Neural progenitor cell (in vitro differentiated cells): Measurements from ENCODE around the gene CLCNKA. TPM values are rescaled to one million over a fixed set of nuclear protein-coding genes. Genes with fewer than 3 reads are reported as not detected.
"Not testable (repeated sequence)": the region's sequence is repeated elsewhere in the genome, so short reads cannot be mapped to it uniquely, and the experiment has no call there.

Experiments
- DNase-seq: peaks from one replicate; pipeline ENCODE4 v3.0.0-alpha.2; 2016; ENCODE audit warnings: low spot score
- H2AFZ ChIP-seq: fragments of 200-600 bp; sonication (generic); replicated peaks from 2 replicates; pipeline ENCODE4 v1.6.1; 2016; ENCODE audit warnings: antibody characterized with exemption
- H3F3A ChIP-seq: fragments of 200-600 bp; sonication (generic); 2 replicates; pipeline ENCODE4 v1.6.1; 2016; ENCODE audit warnings: antibody characterized with exemption, low read depth
- H3K27ac ChIP-seq: fragments of 200-600 bp; sonication (generic); 2 replicates; pipeline ENCODE4 v1.5.1; 2016; ENCODE audit warnings: mild to moderate bottlenecking
- H3K27me3 ChIP-seq: fragments of 200-600 bp; sonication (generic); 2 replicates; pipeline ENCODE4 v1.6.1; 2016; ENCODE audit warnings: mild to moderate bottlenecking, moderate library complexity
- H3K36me3 ChIP-seq: fragments of 200-600 bp; sonication (generic); 2 replicates; pipeline ENCODE4 v1.5.1; 2016
- H3K4me1 ChIP-seq: fragments of 200-600 bp; sonication (generic); 2 replicates; pipeline ENCODE4 v1.6.1; 2016; ENCODE audit warnings: mixed run types
- H3K4me2 ChIP-seq: fragments of 200-600 bp; sonication (generic); 2 replicates; pipeline ENCODE4 v1.6.1; 2016
- H3K4me3 ChIP-seq: fragments of 200-600 bp; sonication (generic); 2 replicates; pipeline ENCODE4 v1.5.1; 2016
- H3K79me2 ChIP-seq: fragments of 200-600 bp; sonication (generic); 2 replicates; pipeline ENCODE4 v1.6.1; 2016; ENCODE audit warnings: low read depth
- H3K9ac ChIP-seq: fragments of 200-600 bp; sonication (generic); 2 replicates; pipeline ENCODE4 v1.6.1; 2016
- H3K9me3 ChIP-seq: fragments of 200-600 bp; sonication (generic); 2 replicates; pipeline ENCODE4 v1.5.1; 2016; ENCODE audit warnings: low read depth
- H4K20me1 ChIP-seq: fragments of 200-600 bp; sonication (generic); 2 replicates; pipeline ENCODE4 v1.6.1; 2016; ENCODE audit warnings: low read depth
- H3K27ac Mint-ChIP-seq: 3 replicates; pipeline ENCODE4 v1.8.0; 2021; ENCODE audit warnings: mixed read lengths
- H3K27me3 Mint-ChIP-seq: 2 replicates; pipeline ENCODE4 v1.8.0; 2022; ENCODE audit warnings: low read depth, mild to moderate bottlenecking, inconsistent platforms, moderate library complexity, mixed read lengths; ENCODE audit not compliant: insufficient read depth
- H3K36me3 Mint-ChIP-seq: 3 replicates; pipeline ENCODE4 v1.8.0; 2021; ENCODE audit warnings: mixed read lengths
- H3K4me1 Mint-ChIP-seq: 3 replicates; pipeline ENCODE4 v1.8.0; 2021; ENCODE audit warnings: mixed read lengths
- H3K4me3 Mint-ChIP-seq: 3 replicates; pipeline ENCODE4 v1.8.0; 2021; ENCODE audit warnings: mild to moderate bottlenecking, moderate library complexity, mixed read lengths
- H3K9me3 Mint-ChIP-seq: 3 replicates; pipeline ENCODE4 v1.8.0; 2020; ENCODE audit warnings: mixed read lengths
- EZH2 ChIP-seq: fragments of 200-600 bp; sonication (generic); IDR thresholded peaks from 2 replicates; pipeline ENCODE4 v1.6.1; 2017; ENCODE audit warnings: antibody characterized with exemption, mild to moderate bottlenecking, moderate library complexity
- EZH2phosphoT487 ChIP-seq: fragments of 200-600 bp; sonication (generic); IDR thresholded peaks from 2 replicates; pipeline ENCODE4 v1.6.1; 2017; ENCODE audit warnings: antibody characterized with exemption
- total RNA-seq: library from RNA; depleted of rRNA; stranded (reverse); fragments of >200 nt; gene quantifications from 2 replicates; pipeline ENCODE4 v1.2.3, GENCODE V29; 2015; ENCODE audit warnings: low replicate concordance
- TF ChIP-seq, protein P1 (sequence below): fragments of 200-600 bp; sonication (generic); IDR thresholded peaks from 2 replicates; pipeline ENCODE4 v1.5.1; 2017; ENCODE audit warnings: antibody characterized with exemption, mild to moderate bottlenecking

The CLCNKA gene
- total RNA-seq, 1 donor from 2014 or later = not detected

DNA sequence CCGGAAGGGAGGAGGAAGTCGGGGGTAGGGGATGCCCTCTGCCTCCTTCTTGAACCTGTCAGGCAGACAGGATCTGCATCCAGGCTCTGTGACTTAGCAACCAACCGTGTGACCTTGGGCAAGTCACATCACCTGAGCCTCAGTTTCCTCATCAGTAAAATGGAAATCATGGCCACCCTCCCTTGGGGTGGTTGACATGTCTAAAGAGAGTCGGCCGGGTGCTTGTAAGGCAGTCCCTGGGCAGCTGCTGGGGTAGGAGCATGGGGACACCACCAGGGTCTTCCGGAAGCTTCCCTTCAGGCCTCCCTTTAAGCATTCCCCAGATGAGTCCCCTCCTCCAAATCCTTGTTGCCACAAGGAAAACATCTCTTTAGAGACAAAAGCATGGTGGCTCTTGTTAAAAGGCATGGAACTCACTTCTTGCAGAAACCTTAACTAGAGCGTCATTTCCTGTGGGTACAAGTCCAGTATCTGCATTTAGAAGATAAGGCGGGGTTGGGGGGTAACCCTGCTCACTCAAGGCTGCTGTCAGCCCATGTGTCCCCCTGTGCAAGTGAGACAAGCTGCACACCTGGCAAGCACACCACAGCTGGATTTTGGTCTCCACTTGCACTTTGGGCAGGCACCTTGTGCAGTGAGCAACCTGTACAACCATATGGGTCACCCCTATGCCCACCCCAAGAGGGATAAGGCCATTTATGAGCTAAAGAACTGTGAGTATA, 32.1 kb downstream of the CLCNKA start:
- Histone ChIP-seq H3F3A (peaks cover 9% of the 10 kb centered on the region), H3K4me1 (peaks cover 8% of the 10 kb centered on the region), H3K27me3 (no peaks in the 10 kb centered on the region), H2AFZ (no peak overlapping the region), H3K36me3 (no peaks in the 10 kb centered on the region), H3K27ac (no peak overlapping the region), H4K20me1 (no peaks in the 10 kb centered on the region), H3K4me3 (no peak overlapping the region), H3K9ac (no peak overlapping the region), H3K79me2 (no peaks in the 10 kb centered on the region), H3K9me3 (no peaks in the 10 kb centered on the region), H3K4me2 (no peak overlapping the region)
- Mint-ChIP-seq H3K4me1 (peaks cover 19% of the 10 kb centered on the region), H3K36me3 (no peaks in the 10 kb centered on the region), H3K27me3 (peaks cover 4% of the 10 kb centered on the region), H3K4me3 (no peak overlapping the region), H3K9me3 (no peaks in the 10 kb centered on the region), H3K27ac (no peak overlapping the region)
- DNase-seq = no peak
- TF ChIP-seq EZH2phosphoT487 (no peak), EZH2 (no peak)
- TF ChIP-seq, protein P1, sequence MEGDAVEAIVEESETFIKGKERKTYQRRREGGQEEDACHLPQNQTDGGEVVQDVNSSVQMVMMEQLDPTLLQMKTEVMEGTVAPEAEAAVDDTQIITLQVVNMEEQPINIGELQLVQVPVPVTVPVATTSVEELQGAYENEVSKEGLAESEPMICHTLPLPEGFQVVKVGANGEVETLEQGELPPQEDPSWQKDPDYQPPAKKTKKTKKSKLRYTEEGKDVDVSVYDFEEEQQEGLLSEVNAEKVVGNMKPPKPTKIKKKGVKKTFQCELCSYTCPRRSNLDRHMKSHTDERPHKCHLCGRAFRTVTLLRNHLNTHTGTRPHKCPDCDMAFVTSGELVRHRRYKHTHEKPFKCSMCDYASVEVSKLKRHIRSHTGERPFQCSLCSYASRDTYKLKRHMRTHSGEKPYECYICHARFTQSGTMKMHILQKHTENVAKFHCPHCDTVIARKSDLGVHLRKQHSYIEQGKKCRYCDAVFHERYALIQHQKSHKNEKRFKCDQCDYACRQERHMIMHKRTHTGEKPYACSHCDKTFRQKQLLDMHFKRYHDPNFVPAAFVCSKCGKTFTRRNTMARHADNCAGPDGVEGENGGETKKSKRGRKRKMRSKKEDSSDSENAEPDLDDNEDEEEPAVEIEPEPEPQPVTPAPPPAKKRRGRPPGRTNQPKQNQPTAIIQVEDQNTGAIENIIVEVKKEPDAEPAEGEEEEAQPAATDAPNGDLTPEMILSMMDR = no peak

- Histone ChIP-seq H3K27me3 (no peaks in the 10 kb centered on the region), H3K4me3 (no peak overlapping the region), H3K79me2 (no peaks in the 10 kb centered on the region), H3K27ac (no peak overlapping the region), H3K4me1 (peaks cover 5% of the 10 kb centered on the region), H3K36me3 (no peaks in the 10 kb centered on the region), H3K4me2 (no peak overlapping the region), H3K9me3 (no peaks in the 10 kb centered on the region), H3F3A (peaks cover 9% of the 10 kb centered on the region), H3K9ac (no peak overlapping the region), H4K20me1 (no peaks in the 10 kb centered on the region), H2AFZ (no peak overlapping the region)
- Mint-ChIP-seq H3K27ac (no peak overlapping the region), H3K4me1 (peaks cover 15% of the 10 kb centered on the region), H3K4me3 (no peak overlapping the region), H3K27me3 (peaks cover 4% of the 10 kb centered on the region), H3K9me3 (no peaks in the 10 kb centered on the region), H3K36me3 (no peaks in the 10 kb centered on the region)
- no peak for DNase-seq
- TF ChIP-seq EZH2phosphoT487 = no peak
Measured at GRCh38 chr1:16054598-16055540, 33.0 kb downstream of the CLCNKA start.

DNA sequence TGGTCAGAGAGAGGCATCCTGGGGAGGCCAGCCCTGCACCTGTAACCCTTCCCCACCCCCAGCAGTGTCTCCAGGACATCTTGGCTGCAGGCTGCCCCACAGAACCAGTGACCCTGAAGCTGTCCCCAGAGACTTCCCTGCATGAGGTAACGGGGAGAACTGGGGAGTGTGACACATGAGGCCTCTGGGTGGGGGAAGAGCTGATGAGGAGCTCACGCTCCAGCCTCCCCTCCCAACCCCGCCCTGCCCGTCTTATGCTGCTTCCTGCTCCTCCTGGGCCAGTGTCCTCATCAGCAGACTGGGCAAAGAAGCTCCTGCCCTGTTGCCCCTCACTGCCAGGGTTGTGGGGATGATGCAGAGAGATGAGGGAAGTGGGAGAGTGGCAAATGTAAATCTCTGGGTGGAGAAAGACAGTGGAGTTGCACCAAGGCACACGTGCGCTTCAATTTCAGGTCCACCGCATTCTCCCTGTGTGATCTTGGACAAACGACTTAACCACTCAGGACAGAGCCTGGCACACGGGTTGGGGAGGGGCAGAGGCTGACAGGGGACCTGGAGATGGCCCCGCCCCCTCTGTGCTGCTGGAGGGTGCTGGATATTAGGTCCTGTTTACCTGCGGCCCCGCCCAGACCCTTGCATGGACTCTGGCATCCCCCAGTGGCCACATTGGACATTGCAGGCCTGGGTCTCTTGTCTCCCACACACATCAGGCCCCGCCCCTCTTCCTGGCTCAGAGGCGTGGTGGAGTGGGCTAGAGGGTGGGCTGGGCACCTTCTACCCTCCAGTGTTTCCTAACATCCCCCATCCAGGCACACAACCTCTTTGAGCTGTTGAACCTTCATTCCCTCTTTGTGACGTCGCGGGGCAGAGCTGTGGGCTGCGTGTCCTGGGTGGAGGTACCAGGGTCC, 34.0 kb downstream of the CLCNKA start:
- no peaks in the 10 kb centered on the region for H4K20me1 ChIP-seq
- no peak overlapping the region for H3K4me3 ChIP-seq
- no peak overlapping the region for H2AFZ ChIP-seq
- Mint-ChIP-seq H3K4me3 (no peak overlapping the region), H3K27ac (peak overlapping the region; percentile 96), H3K36me3 (no peaks in the 10 kb centered on the region), H3K4me1 (peaks cover 9% of the 10 kb centered on the region), H3K27me3 (peaks cover 6% of the 10 kb centered on the region), H3K9me3 (no peaks in the 10 kb centered on the region)
- no peaks in the 10 kb centered on the region for H3K36me3 ChIP-seq
- H3F3A ChIP-seq = peaks cover 9% of the 10 kb centered on the region
- no peak overlapping the region for H3K4me2 ChIP-seq
- H3K27me3 ChIP-seq = no peaks in the 10 kb centered on the region
- TF ChIP-seq, protein P1 = peak; percentile 81
- no peak for TF ChIP-seq EZH2
- TF ChIP-seq EZH2phosphoT487 = no peak
- H3K9me3 ChIP-seq = no peaks in the 10 kb centered on the region
- no peaks in the 10 kb centered on the region for H3K4me1 ChIP-seq
- peak; percentile 96 for DNase-seq
- no peaks in the 10 kb centered on the region for H3K79me2 ChIP-seq
- no peak overlapping the region for H3K27ac ChIP-seq
- no peak overlapping the region for H3K9ac ChIP-seq

DNA sequence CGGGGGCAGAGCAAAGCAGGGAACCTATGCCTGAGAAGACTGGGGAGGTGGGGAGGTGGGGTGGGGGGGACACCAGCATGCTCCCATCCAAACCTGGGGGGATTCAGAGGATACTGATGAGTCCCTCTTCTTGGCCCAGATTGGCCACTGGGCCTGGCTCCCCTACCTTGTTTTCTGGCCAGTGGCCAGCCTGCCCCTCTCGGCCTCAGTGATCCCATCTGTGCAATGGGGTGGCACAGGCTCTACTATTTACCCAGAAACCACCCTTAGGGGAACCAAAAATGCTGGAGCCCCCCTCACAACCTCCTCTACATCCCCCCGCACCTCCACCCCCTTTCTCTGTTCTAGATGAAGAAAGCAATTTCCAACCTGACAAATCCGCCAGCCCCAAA, 34.7 kb downstream of the CLCNKA start:
- H3K4me3 ChIP-seq, H3K9ac ChIP-seq, H3K9me3 Mint-ChIP-seq, H3K36me3 ChIP-seq, H3K27me3 Mint-ChIP-seq, H3K27me3 ChIP-seq, H3K79me2 ChIP-seq, H4K20me1 ChIP-seq, H3K36me3 Mint-ChIP-seq, H3K4me3 Mint-ChIP-seq, H3K4me2 ChIP-seq, H3K4me1 Mint-ChIP-seq, H2AFZ ChIP-seq, H3K4me1 ChIP-seq, H3K27ac ChIP-seq, DNase-seq, H3F3A ChIP-seq, H3K9me3 ChIP-seq, H3K27ac Mint-ChIP-seq: not testable (repeated sequence)

- H3K9ac ChIP-seq, H4K20me1 ChIP-seq, H3K27ac ChIP-seq, H3K4me1 Mint-ChIP-seq, H3K4me3 Mint-ChIP-seq, DNase-seq, H3K27me3 ChIP-seq, H3K9me3 Mint-ChIP-seq, H3K4me3 ChIP-seq, H3K9me3 ChIP-seq, H3K79me2 ChIP-seq, H3K4me1 ChIP-seq, H3K4me2 ChIP-seq, H3K36me3 Mint-ChIP-seq, H3F3A ChIP-seq, H3K36me3 ChIP-seq, H3K27ac Mint-ChIP-seq, H2AFZ ChIP-seq, H3K27me3 Mint-ChIP-seq: not testable (repeated sequence)
Measured at GRCh38 chr1:16057314-16057915, 35.6 kb downstream of the CLCNKA start.
